B cell (primary cell): Measurements from ENCODE around the gene RPTOR. TPM values are rescaled to one million over a fixed set of nuclear protein-coding genes. Genes with fewer than 3 reads are reported as not detected.

ENCODE experiments used
- ATAC-seq: fragments of 200-7000 bp; cut with Tn5 transposase; one replicate; pipeline ENCODE4 v1.10.0; 2021; ENCODE audit warnings: low read depth, mild to moderate bottlenecking, moderate number of reproducible peaks, moderate library complexity
- CTCF ChIA-PET: fragments of 350-600 bp; sonication (Branson Sonifier 250); formaldehyde crosslinking; loops from one replicate; lab custom pipeline; 2021; ENCODE audit warnings: antibody characterized with exemption, inconsistent platforms; lab: Charles Lee
- POLR2A ChIA-PET: fragments of 350-600 bp; sonication (Branson Sonifier 250); formaldehyde crosslinking; loops from one replicate; lab custom pipeline; 2021; ENCODE audit warnings: antibody characterized with exemption; lab: Charles Lee
- DNase-seq: peaks from one replicate; pipeline ENCODE4 v3.0.0; 2013
- H2AFZ ChIP-seq: 2 replicates; pipeline ENCODE4 v1.6.1; 2012; ENCODE audit warnings: mild to moderate bottlenecking, low read depth, low read length; ENCODE audit not compliant: insufficient read depth, poor library complexity, severe bottlenecking
- H3K27ac ChIP-seq, 2 donors: 1 replicate in 1 of 2; 2 replicates in 1 of 2; pipeline ENCODE4 v1.5.1; 2012 to 2013; ENCODE audit warnings: low read length in 2 of 2, mild to moderate bottlenecking in 2 of 2, moderate library complexity in 1 of 2
- H3K27me3 ChIP-seq, 4 experiments: fragments of 200-600 bp in 1 of 4; sonication (generic) in 1 of 4; replicated peaks in 1 of 4; 1 replicate in 2 of 4; 2 replicates in 2 of 4; pipeline versions ENCODE4 v1.6.1 to v1.7.0; 2013 to 2016; ENCODE audit warnings: low read length in 3 of 4, mild to moderate bottlenecking in 2 of 4, mixed read lengths in 1 of 4, moderate library complexity in 1 of 4; ENCODE audit not compliant: insufficient read depth in 4 of 4, control insufficient read depth in 3 of 4; ENCODE audit errors: control extremely low read depth in 1 of 4
- H3K36me3 ChIP-seq, 2 experiments: replicated peaks in 1 of 2; 1 replicate in 1 of 2; 2 replicates in 1 of 2; pipeline versions ENCODE4 v1.6.1 to v1.7.1; 2013; ENCODE audit warnings: low read length in 1 of 2; ENCODE audit not compliant: insufficient read depth in 2 of 2, control insufficient read depth in 1 of 2; ENCODE audit errors: control extremely low read depth in 1 of 2, extremely low read depth in 1 of 2
- H3K4me1 ChIP-seq, 2 donors: fragments of 200-600 bp in 1 of 2; sonication (generic) in 1 of 2; 1 replicate in 1 of 2; 2 replicates in 1 of 2; pipeline versions ENCODE4 v1.5.1 to v1.6.1; 2013 to 2017; ENCODE audit warnings: low read length in 2 of 2; ENCODE audit not compliant: control insufficient read depth in 2 of 2, insufficient read depth in 2 of 2
- H3K4me2 ChIP-seq: replicated peaks from 2 replicates; pipeline ENCODE3; 2012; ENCODE audit warnings: mild to moderate bottlenecking, low read depth, low read length; ENCODE audit not compliant: poor library complexity, severe bottlenecking
- H3K4me3 ChIP-seq, 5 experiments: fragments of 200-600 bp in 1 of 5; sonication (generic) in 1 of 5; 1 replicate in 3 of 5; 2 replicates in 2 of 5; pipeline versions ENCODE4 v1.5.1 to v1.7.0; 2011 to 2016; ENCODE audit warnings: low read length in 4 of 5, mild to moderate bottlenecking in 4 of 5, low read depth in 2 of 5, control low read depth in 1 of 5, moderate library complexity in 1 of 5; ENCODE audit not compliant: insufficient read depth in 1 of 5; ENCODE audit errors: control extremely low read depth in 1 of 5, extremely low read depth in 1 of 5
- H3K79me2 ChIP-seq: fragments of 200-600 bp; sonication (generic); one replicate; pipeline ENCODE4 v1.6.0; 2016; ENCODE audit warnings: low read length; ENCODE audit not compliant: control insufficient read depth, insufficient read depth
- H3K9ac ChIP-seq: fragments of 200-600 bp; sonication (generic); 2 replicates; pipeline ENCODE4 v1.6.1; 2017; ENCODE audit warnings: mild to moderate bottlenecking, low read length, moderate library complexity
- H3K9me3 ChIP-seq, 3 donors: one replicate each; pipeline versions ENCODE4 v1.6.1 to v1.7.1; 2013; ENCODE audit warnings: low read length in 2 of 3; ENCODE audit not compliant: control insufficient read depth in 2 of 3, insufficient read depth in 1 of 3; ENCODE audit errors: control extremely low read depth in 1 of 3
- H4K20me1 ChIP-seq: 2 replicates; pipeline ENCODE4 v1.6.0; 2012; ENCODE audit warnings: mild to moderate bottlenecking, low read length; ENCODE audit not compliant: insufficient read depth, control insufficient read depth, poor library complexity, severe bottlenecking
- H3K27ac Mint-ChIP-seq: one replicate; pipeline ENCODE4 v1.8.0; 2021; ENCODE audit warnings: mixed read lengths
- H3K27me3 Mint-ChIP-seq: one replicate; pipeline ENCODE4 v1.8.0; 2021; ENCODE audit warnings: mixed read lengths
- H3K4me1 Mint-ChIP-seq: one replicate; pipeline ENCODE4 v1.8.0; 2021; ENCODE audit warnings: mixed read lengths
- H3K4me3 Mint-ChIP-seq: one replicate; pipeline ENCODE4 v1.8.0; 2021; ENCODE audit warnings: mixed read lengths
- H3K9me3 Mint-ChIP-seq: one replicate; pipeline ENCODE4 v1.8.0; 2022; ENCODE audit warnings: mixed read lengths; ENCODE audit not compliant: insufficient read depth
- CTCF ChIP-seq: fragments of 200-600 bp; IDR thresholded peaks from one replicate; pipeline ENCODE4 v1.8.0; 2022; ENCODE audit warnings: antibody characterized with exemption, mild to moderate bottlenecking
- EZH2 ChIP-seq: IDR thresholded peaks from 2 replicates; pipeline ENCODE4 v1.6.1; 2012; ENCODE audit warnings: borderline replicate concordance, low read depth, mild to moderate bottlenecking, moderate library complexity, low read length; ENCODE audit not compliant: insufficient read depth, poor library complexity, severe bottlenecking
- WGBS: methylation state at CpG from one replicate; pipeline ENCODE4 v1.1.5; 2013; ENCODE audit warnings: missing lambda C conversion rate; ENCODE audit not compliant: insufficient coverage; 5-methylcytosine and 5-hydroxymethylcytosine counted together
- intact Hi-C: fragments of 100-400 bp; cut with micrococcal nuclease; formaldehyde crosslinking; loops from one replicate; pipeline ENCODE4 v1.10.0; 2022
- polyA plus RNA-seq: library from polyadenylated mRNA; depleted of rRNA; stranded (reverse); fragments of >200 nt; gene quantifications from 2 replicates; pipeline ENCODE4 v1.2.3, GENCODE V29; 2012
- total RNA-seq, 2 donors: library from RNA; stranded (reverse); fragments of 120-200 nt in 1 of 2; gene quantifications; 1 replicate in 1 of 2; 2 replicates in 1 of 2; pipeline versions ENCODE4 v1.2.3 to v1.2.4, GENCODE V29; 2013 to 2022

The RPTOR gene
- total and polyA plus RNA-seq, 2 donors (not counting 1 experiment from before 2014, with no cell fraction given): 13.4 to 58.8 TPM

- POLR2A ChIA-PET: no interaction called here
- Histone ChIP-seq H3K27me3 (no peaks in the 10 kb centered on the region), H3K9ac (no peak overlapping the region), H3K79me2 (peaks cover 5% of the 10 kb centered on the region), H3K4me2 (no peak overlapping the region), H3K4me3 (no peak overlapping the region), H2AFZ (no peak overlapping the region), H3K9me3 (peaks cover 0 to 7% (median 0%) of the 10 kb centered on the region in 3 donors), H4K20me1 (no peaks in the 10 kb centered on the region), H3K27ac (no peak overlapping the region), H3K4me1 (peaks cover 12 to 17% of the 10 kb centered on the region in 2 donors), H3K36me3 (peaks cover 0 to 11% of the 10 kb centered on the region in 2 experiments)
- CTCF ChIA-PET: no interaction called here
- no peak overlapping the region for H3K4me3 Mint-ChIP-seq
- intact Hi-C loops: no loop called here
- H3K4me1 Mint-ChIP-seq: peaks cover 20% of the 10 kb centered on the region
- TF ChIP-seq EZH2 (no peak), CTCF (no peak)
- peak overlapping the region; percentile 50 for H3K27ac Mint-ChIP-seq
- H3K27me3 Mint-ChIP-seq: no peaks in the 10 kb centered on the region
- DNase-seq: no peak
- no peak for ATAC-seq
- 94% methylated on average over 30 of the region's 30 CpGs for WGBS
- H3K9me3 Mint-ChIP-seq: no peaks in the 10 kb centered on the region
Observed at GRCh38 chr17:80835816-80836657, 291.4 kb downstream of the RPTOR start.

- ATAC-seq (no peak), DNase-seq (no peak)
- WGBS: 98% methylated on average over 7 of the region's 7 CpGs
- Histone ChIP-seq H3K27me3 (no peaks in the 10 kb centered on the region), H3K27ac (no peak overlapping the region), H2AFZ (no peak overlapping the region), H3K79me2 (peaks cover 5% of the 10 kb centered on the region), H3K36me3 (peaks cover 0 to 11% of the 10 kb centered on the region in 2 experiments), H3K9ac (no peak overlapping the region), H4K20me1 (no peaks in the 10 kb centered on the region), H3K4me2 (no peak overlapping the region), H3K9me3 (peaks cover 0 to 7% (median 0%) of the 10 kb centered on the region in 3 donors), H3K4me1 (peaks cover 12 to 17% of the 10 kb centered on the region in 2 donors), H3K4me3 (no peak overlapping the region)
- ChIA-PET POLR2A (no interaction called here), CTCF (no interaction called here)
- no peak for TF ChIP-seq EZH2
- TF ChIP-seq CTCF: no peak
- H3K27me3 Mint-ChIP-seq: no peaks in the 10 kb centered on the region
- no peaks in the 10 kb centered on the region for H3K9me3 Mint-ChIP-seq
- peaks cover 18% of the 10 kb centered on the region for H3K4me1 Mint-ChIP-seq
- H3K27ac Mint-ChIP-seq: no peak overlapping the region
- no peak overlapping the region for H3K4me3 Mint-ChIP-seq
- intact Hi-C loops: no loop called here
Observed at GRCh38 chr17:80836658-80836965, 292.0 kb downstream of the RPTOR start.
